ENCODE results near the gene OR4D2.

The OR4D2 gene

GRCh38 chr17:58217766-58218165 lies 51.0 kb downstream of the OR4D2 start:
- FAIRE-seq, result no peak

DNA sequence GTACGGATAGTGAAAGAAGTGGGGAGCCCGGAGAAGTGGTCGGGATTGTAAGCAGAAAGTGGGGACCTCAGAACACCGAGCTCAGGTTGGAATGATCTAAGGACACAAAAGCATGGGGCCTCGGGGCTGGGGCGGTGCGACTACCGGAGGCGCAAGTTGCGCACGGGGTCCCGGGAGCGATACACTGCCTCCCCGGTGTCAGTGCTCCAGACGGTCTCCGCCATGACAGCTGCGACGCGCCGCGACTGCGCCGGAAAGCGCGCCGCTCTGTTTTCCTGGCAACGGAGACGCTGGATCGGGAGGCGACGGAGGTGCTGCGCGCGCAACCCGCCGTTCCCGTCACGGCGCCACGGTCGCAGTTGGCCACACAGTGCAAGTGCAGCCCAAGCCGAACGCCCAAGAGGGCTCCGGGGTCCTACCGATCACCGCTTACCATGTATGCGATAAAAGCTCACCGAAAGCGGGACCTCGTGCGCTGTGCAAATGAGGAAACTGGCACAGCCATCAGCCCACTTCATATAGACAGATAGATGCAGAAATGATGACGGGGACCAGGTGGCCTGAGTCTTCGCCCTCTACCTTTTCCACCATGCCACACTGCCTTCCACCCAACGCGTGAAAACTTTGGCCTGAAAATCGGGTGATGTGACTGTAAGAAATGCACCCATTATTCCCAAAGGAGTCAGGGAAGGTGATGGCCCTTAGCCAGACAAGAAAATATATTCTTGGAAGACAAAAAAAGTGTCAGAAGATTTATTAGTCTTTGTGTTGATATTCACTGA lies 52.4 kb downstream of the OR4D2 start, which contains the start of gene MKS1:
Gene MKS1 (minus strand): TSS at position 249 of the 782 bp plus-strand sequence. CDS start 25 bp downstream, at position 224.
- no peak for FAIRE-seq

- FAIRE-seq, result no peak
Measured at GRCh38 chr17:58219789-58220183, 53.0 kb downstream of the OR4D2 start.

Data from islet of Langerhans (tissue), 1 donor.